ENCODE results near the gene TCHHL1. TPM values are rescaled to one million over a fixed set of nuclear protein-coding genes. Genes with fewer than 3 reads are reported as not detected.
A peak's percentile ranks its signal among the peaks of the same experiment; 100 is the strongest.

TCHHL1 gene
- total and polyA plus RNA-seq, 2 of the 8 experiments (the other 6 are each of a cell fraction or from before 2014, with no cell fraction given), result not detected

DNA sequence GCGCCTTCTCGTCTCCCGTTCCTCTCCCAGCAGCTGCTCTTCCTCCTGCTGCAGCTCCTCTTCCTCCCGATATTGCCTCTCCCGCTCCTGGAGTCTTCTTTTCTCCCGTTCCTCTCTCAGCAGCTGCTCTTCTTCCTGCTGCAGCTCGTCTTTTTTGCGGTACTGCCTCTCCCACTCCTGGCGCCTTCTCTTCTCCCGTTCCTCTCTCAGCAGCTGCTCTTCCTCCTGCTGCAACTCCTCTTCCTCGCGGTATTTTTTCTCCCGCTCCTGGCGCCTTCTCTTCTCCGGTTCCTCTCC, 21.1 kb upstream of the TCHHL1 start:
- Histone ChIP-seq H2AK5ac (ENCODE audit: low read depth, low read length) (no peak overlapping the region), H2BK5ac (ENCODE audit: low read depth, low read length) (no peak overlapping the region), H3K4me3 (ENCODE audit: extremely low read depth in 1 of 4, insufficient read depth in 2 of 4, low read depth in 3 of 4, low read length in 4 of 4) (no peak overlapping the region; a peak in 1 of 8 replicates), H2AFZ (ENCODE audit: low read length) (no peak overlapping the region), H3K23ac (ENCODE audit: insufficient read length) (no peak overlapping the region), H3K79me2 (ENCODE audit: control insufficient read depth in 1 of 2, insufficient read depth in 2 of 2, low read length in 2 of 2) (no peaks in the 10 kb centered on the region), H4K5ac (ENCODE audit: insufficient read length, low read depth, low read length) (no peak overlapping the region), H2BK20ac (ENCODE audit: low read length) (no peak overlapping the region), H2BK12ac (ENCODE audit: low read depth, low read length) (no peak overlapping the region), H3K27ac (ENCODE audit: low read depth, low read length) (no peak overlapping the region), H4K8ac (ENCODE audit: extremely low read depth, insufficient read depth, low read length) (no peak overlapping the region), H3K14ac (ENCODE audit: insufficient read length) (no peak overlapping the region), H3K4me2 (ENCODE audit: insufficient read depth in 1 of 2, low read depth in 2 of 2, low read length in 2 of 2) (peak overlapping the region in 1 of 2 experiments; percentile 91; a peak in 1 of 4 replicates), H3K27me3 (replicated peaks in 1 of 4; ENCODE audit: control insufficient read depth in 3 of 4, extremely low read depth in 1 of 4, insufficient read depth in 3 of 4, low read length in 3 of 4) (peaks cover 54 to 84% (median 78%) of the 10 kb centered on the region in 4 experiments), H2BK15ac (ENCODE audit: low read length) (peak overlapping the region; percentile 72; the same call in 1 of the 2 replicates), H3K79me1 (ENCODE audit: low read depth, low read length) (no peaks in the 10 kb centered on the region), H3K23me2 (ENCODE audit: low read depth, low read length) (peaks cover 25% of the 10 kb centered on the region; the same call in 1 of the 2 replicates), H3K56ac (replicated peaks; ENCODE audit: insufficient read length, low read depth, low read length) (no peak overlapping the region), H3K9me3 (ENCODE audit: insufficient read depth in 2 of 2, low read depth in 1 of 2, low read length in 1 of 2) (peaks cover 0 to 52% of the 10 kb centered on the region in 2 experiments; a peak in 2 of 4 replicates), H3K4ac (replicated peaks; ENCODE audit: insufficient read length, low read depth, low read length) (no peak overlapping the region), H2BK120ac (replicated peaks; ENCODE audit: low read depth, low read length) (no peak overlapping the region), H3K9ac (replicated peaks in 1 of 4; ENCODE audit: extremely low read depth in 1 of 4, low read depth in 3 of 4, low read length in 3 of 4) (no peak overlapping the region), H4K91ac (replicated peaks; ENCODE audit: insufficient read length, low read length) (no peak overlapping the region), H4K20me1 (replicated peaks in 1 of 2; ENCODE audit: control insufficient read depth in 1 of 2, insufficient read depth in 2 of 2, low read length in 2 of 2) (peaks cover 0 to 1% of the 10 kb centered on the region in 2 experiments), H3K36me3 (ENCODE audit: control insufficient read depth in 2 of 4, insufficient read depth in 4 of 4, low read length in 3 of 4) (peaks cover 0 to 2% (median 0%) of the 10 kb centered on the region in 4 experiments; a peak in 1 of 8 replicates), H3K18ac (ENCODE audit: extremely low read depth, low read length) (no peak overlapping the region; the same call in 1 of the 2 replicates), H3K4me1 (replicated peaks in 1 of 4; ENCODE audit: control insufficient read depth in 3 of 4, insufficient read depth in 4 of 4, low read length in 3 of 4) (peaks cover 0 to 11% (median 4%) of the 10 kb centered on the region in 4 experiments; a peak in 5 of 7 replicates)
- no peak for DNase-seq (ENCODE audit: low read depth in 1 of 2, low spot score in 2 of 2)
- ChIA-PET POLR2A (ENCODE audit: partially characterized antibody) (interaction anchor here (1.0 kb wide), 1 partner anchor 73 kb away, joined by 3 read pairs; the partner anchor contains the start of gene S100A11), CTCF (ENCODE audit: partially characterized antibody) (interaction anchor here (1.1 to 2.4 kb wide), 4 partner anchors 49 to 174 kb away, joined by 3 to 10 read pairs (median 4); no protein-coding TSS in a partner anchor)
- TF ChIP-seq SIN3A (conservative IDR thresholded peaks at IDR 0.05 in 1 of 2, IDR thresholded peaks at IDR 0.05 in 1 of 2; ENCODE audit: low read depth in 1 of 2, low read length in 2 of 2), result no peak
- TF ChIP-seq, protein P1, sequence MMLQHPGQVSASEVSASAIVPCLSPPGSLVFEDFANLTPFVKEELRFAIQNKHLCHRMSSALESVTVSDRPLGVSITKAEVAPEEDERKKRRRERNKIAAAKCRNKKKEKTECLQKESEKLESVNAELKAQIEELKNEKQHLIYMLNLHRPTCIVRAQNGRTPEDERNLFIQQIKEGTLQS (IDR thresholded peaks at IDR 0.05; ENCODE audit: insufficient read depth, low read depth, low read length), result no peak
- TF ChIP-seq POU5F1 (IDR thresholded peaks at IDR 0.05; ENCODE audit: low read depth, low read length), result no peak
- TF ChIP-seq SP4 (IDR thresholded peaks at IDR 0.05; ENCODE audit: low read length), result no peak
- TF ChIP-seq, protein P2, sequence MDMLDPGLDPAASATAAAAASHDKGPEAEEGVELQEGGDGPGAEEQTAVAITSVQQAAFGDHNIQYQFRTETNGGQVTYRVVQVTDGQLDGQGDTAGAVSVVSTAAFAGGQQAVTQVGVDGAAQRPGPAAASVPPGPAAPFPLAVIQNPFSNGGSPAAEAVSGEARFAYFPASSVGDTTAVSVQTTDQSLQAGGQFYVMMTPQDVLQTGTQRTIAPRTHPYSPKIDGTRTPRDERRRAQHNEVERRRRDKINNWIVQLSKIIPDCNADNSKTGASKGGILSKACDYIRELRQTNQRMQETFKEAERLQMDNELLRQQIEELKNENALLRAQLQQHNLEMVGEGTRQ (IDR thresholded peaks at IDR 0.05; ENCODE audit: low read length), result no peak
- TF ChIP-seq CBX5 (IDR thresholded peaks at IDR 0.05; ENCODE audit: low read depth, low read length), result no peak
- TF ChIP-seq BCL11A (IDR thresholded peaks at IDR 0.05; ENCODE audit: low read depth in 2 of 2, low read length in 2 of 2), result no peak
- no peak for TF ChIP-seq CREB1 (IDR thresholded peaks at IDR 0.05)
- FAIRE-seq, result no peak
- 80% methylated on average over 11 of the region's 15 CpGs; no CpG with 5 or more reads in 1 of the 2 experiments for WGBS, 2 experiments (ENCODE audit: extremely low coverage in 1 of 2, insufficient coverage in 1 of 2, insufficient read length in 1 of 2, insufficient replicate concordance in 2 of 2, low coverage in 1 of 2, low lambda C conversion rate in 2 of 2, missing lambda C conversion rate in 1 of 2)
